HG03039 (cell line): ENCODE measurements around the gene KATNAL2.
A peak's percentile ranks its signal among the peaks of the same experiment; 100 is the strongest.
"Not testable (repeated sequence)": the region's sequence is repeated elsewhere in the genome, so short reads cannot be mapped to it uniquely, and the experiment has no call there.

Experiments used
- ATAC-seq: cut with Tn5 transposase; IDR thresholded peaks from one replicate; pipeline ENCODE4 v1.9.1; 2021; ENCODE audit warnings: mild to moderate bottlenecking, moderate library complexity; ENCODE audit not compliant: unreplicated experiment

The KATNAL2 gene

GRCh38 chr18:46939337-46939963 is 22.0 kb downstream of the KATNAL2 start:
- ATAC-seq, result no peak

GRCh38 chr18:46939998-46940571 is 22.7 kb downstream of the KATNAL2 start:
- ATAC-seq, result no peak

GRCh38 chr18:46942646-46943045 is 25.2 kb downstream of the KATNAL2 start:
- ATAC-seq, result no peak

GRCh38 chr18:46946656-46947282 is 29.4 kb downstream of the KATNAL2 start:
- ATAC-seq, result peak; percentile 97

- no peak for ATAC-seq
Observed at GRCh38 chr18:46950064-46950656, 32.8 kb downstream of the KATNAL2 start.

- no peak for ATAC-seq
Observed at GRCh38 chr18:46953195-46953594, 35.8 kb downstream of the KATNAL2 start.

GRCh38 chr18:46958209-46958608 is 40.8 kb downstream of the KATNAL2 start:
- ATAC-seq, result no peak

GRCh38 chr18:46963656-46964578 is 46.5 kb downstream of the KATNAL2 start:
- ATAC-seq, result not testable (repeated sequence)

- not testable (repeated sequence) for ATAC-seq
Observed at GRCh38 chr18:46964579-46965293, 47.3 kb downstream of the KATNAL2 start.

GRCh38 chr18:46966266-46966665 is 48.9 kb downstream of the KATNAL2 start:
- ATAC-seq, result not testable (repeated sequence)

- not testable (repeated sequence) for ATAC-seq
Observed at GRCh38 chr18:46969551-46969950, 52.1 kb downstream of the KATNAL2 start.

GRCh38 chr18:47019870-47020269 is 102.5 kb downstream of the KATNAL2 start:
- ATAC-seq, result not testable (repeated sequence)

GRCh38 chr18:47020757-47021156 is 103.4 kb downstream of the KATNAL2 start:
- ATAC-seq, result not testable (repeated sequence)

- not testable (repeated sequence) for ATAC-seq
Observed at GRCh38 chr18:47022821-47023220, 105.4 kb downstream of the KATNAL2 start.

- not testable (repeated sequence) for ATAC-seq
Observed at GRCh38 chr18:47023769-47024465, 106.5 kb downstream of the KATNAL2 start.

- not testable (repeated sequence) for ATAC-seq
Observed at GRCh38 chr18:47025557-47026174, 108.3 kb downstream of the KATNAL2 start.

GRCh38 chr18:47028738-47029137 is 111.3 kb downstream of the KATNAL2 start:
- ATAC-seq, result not testable (repeated sequence)

- ATAC-seq, result not testable (repeated sequence)
Observed at GRCh38 chr18:47029684-47030353, 112.4 kb downstream of the KATNAL2 start.
